Measurements from ENCODE around the gene RAB1B. TPM values are rescaled to one million over a fixed set of nuclear protein-coding genes. Genes with fewer than 3 reads are reported as not detected.
A peak's percentile ranks its signal among the peaks of the same experiment; 100 is the strongest.

Gene RAB1B
- total RNA-seq, 4 donors from 2014 or later = 97.2 to 163 (median 132) TPM

- no peak for TF ChIP-seq POLR2A (IDR thresholded peaks at IDR 0.05; ENCODE audit: low read depth)
- TF ChIP-seq CTCF (IDR thresholded peaks at IDR 0.05) = no peak
- no peak for TF ChIP-seq EP300 (IDR thresholded peaks at IDR 0.05)
- no peak for TF ChIP-seq POLR2AphosphoS5 (IDR thresholded peaks at IDR 0.05)
- Histone ChIP-seq H3K4me3 (peak within 1 kb of the TSS; percentile 47 to 63 (median 52)), H3K36me3 (peaks cover 0 to 6% (median 0%) of the 10 kb centered on the region in 4 donors), H3K4me1 (peaks cover 26 to 42% (median 38%) of the 10 kb centered on the region in 4 donors), H3K27me3 (peaks cover 2 to 59% (median 20%) of the 10 kb centered on the region in 4 donors), H3K27ac (replicated peaks in 1 of 4) (no peak within 1 kb of the TSS), H3K9me3 (no peaks in the 10 kb centered on the region)
- intact Hi-C loops (cut with DNase I) = no loop called here
- no peak for DNase-seq (ENCODE audit: extremely low spot score)
- 7% methylated on average over 14 of the region's 95 CpGs for WGBS
Measured at GRCh38 chr11:66291706-66292542, 23.5 kb downstream of the RAB1B start, which contains the start of gene TMEM151A. TSS of gene TMEM151A (plus strand) at chr11:66291894. CDS start at chr11:66292014, 120 bp downstream.

DNA sequence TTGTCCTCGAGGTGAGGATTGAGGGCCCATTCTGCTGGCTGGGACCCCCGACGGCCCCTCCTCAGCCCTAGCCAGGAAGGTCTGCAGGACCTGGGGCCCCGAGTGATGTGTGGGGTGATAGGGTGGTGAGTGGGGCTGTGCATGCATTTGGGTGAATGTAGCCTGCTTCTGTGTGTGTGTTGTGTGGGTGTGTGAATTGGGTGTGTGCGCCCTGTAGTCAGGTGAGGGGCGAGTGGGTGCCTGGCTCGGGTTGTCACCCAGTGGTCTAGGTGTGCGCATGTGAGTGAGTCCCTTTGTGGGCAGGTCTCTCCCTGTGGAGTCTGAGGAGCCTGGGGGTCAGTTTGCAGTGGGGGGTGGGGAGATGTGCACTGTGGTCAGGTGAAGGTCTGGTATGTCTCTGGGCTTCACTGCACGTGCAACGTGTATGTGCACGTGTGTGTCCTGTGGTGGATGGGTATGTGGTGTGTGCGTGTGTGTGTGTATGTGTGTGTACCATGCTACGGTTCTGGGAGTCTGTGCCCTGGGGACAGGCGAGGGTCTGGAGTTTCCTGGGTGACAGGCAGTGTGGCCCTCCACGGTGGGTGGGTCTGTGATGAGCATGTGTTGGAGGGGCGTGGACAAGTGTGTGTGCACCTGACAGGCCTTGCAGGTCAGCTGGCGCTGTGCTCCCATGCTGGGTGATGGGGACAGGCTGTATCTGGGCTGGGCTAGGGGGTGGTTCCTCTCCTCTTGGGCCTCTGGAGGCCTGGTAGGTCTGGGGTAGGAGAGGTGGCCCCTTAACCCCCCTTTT lies 24.3 kb downstream of the RAB1B start:
- TF ChIP-seq CTCF (IDR thresholded peaks at IDR 0.05) (no peak), POLR2AphosphoS5 (IDR thresholded peaks at IDR 0.05) (no peak)
- Histone ChIP-seq H3K27me3 (peaks cover 2 to 64% (median 20%) of the 10 kb centered on the region in 4 donors), H3K4me3 (peak overlapping the region in 2 of 4 donors; percentile 53 to 63), H3K9me3 (no peaks in the 10 kb centered on the region), H3K4me1 (peaks cover 20 to 34% (median 30%) of the 10 kb centered on the region in 4 donors), H3K36me3 (no peaks in the 10 kb centered on the region), H3K27ac (replicated peaks in 1 of 4) (no peak overlapping the region)
- no peak for DNase-seq (ENCODE audit: extremely low spot score)
- intact Hi-C loops (cut with DNase I) = no loop called here
- 65% methylated on average over 13 of the region's 17 CpGs for WGBS

- TF ChIP-seq POLR2A (IDR thresholded peaks at IDR 0.05; ENCODE audit: low read depth) (no peak), POLR2AphosphoS5 (IDR thresholded peaks at IDR 0.05) (no peak), CTCF (IDR thresholded peaks at IDR 0.05) (no peak), EP300 (IDR thresholded peaks at IDR 0.05) (no peak)
- Histone ChIP-seq H3K27ac (replicated peaks in 1 of 4) (no peak overlapping the region), H3K4me1 (peaks cover 13 to 28% (median 24%) of the 10 kb centered on the region in 4 donors), H3K4me3 (no peak overlapping the region), H3K27me3 (peaks cover 2 to 70% (median 20%) of the 10 kb centered on the region in 4 donors), H3K36me3 (no peaks in the 10 kb centered on the region), H3K9me3 (no peaks in the 10 kb centered on the region)
- DNase-seq (ENCODE audit: extremely low spot score) = no peak
- WGBS = 79% methylated on average over 4 of the region's 4 CpGs
- intact Hi-C loops (cut with DNase I) = no loop called here
Measured at GRCh38 chr11:66293352-66293751, 24.9 kb downstream of the RAB1B start.

DNA sequence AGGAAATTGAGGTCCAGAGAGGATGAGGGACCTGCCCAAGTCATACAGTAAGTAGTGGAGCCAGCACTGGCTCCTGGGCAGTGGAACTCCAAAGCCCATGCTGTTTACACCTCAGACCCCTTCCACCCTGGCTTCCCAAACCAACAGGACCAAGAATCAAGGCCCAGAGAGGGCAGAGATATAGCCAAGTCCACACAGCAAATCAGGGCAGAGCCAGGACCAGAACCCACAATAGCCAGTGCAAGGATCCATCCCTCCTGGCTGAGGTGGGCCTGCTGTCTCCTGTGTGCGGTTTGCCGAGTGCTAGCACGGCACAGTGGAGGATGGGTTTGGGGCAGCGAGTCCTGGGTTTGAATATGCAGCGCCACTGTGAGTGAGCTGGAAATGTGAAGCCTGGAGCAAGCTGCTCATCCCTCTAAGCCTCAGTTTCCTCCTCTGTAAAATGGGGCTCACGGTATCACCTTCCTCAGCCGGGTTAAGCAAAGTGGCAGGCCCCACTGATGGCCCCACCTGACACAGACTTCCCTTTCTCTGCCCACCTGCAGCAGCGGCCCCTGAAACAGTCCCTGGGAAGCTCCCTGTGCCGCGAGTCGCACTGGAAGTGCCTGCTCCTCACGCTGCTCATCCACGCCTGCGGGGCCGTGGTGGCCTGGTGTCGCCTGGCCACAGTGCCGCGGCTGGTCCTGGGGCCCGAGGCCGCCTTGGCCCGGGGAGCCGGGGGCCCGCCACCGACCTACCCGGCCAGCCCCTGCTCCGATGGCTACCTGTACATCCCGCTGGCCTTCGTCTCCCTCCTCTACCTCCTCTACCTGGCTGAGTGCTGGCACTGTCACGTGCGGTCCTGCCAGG lies 25.6 kb downstream of the RAB1B start:
- Histone ChIP-seq H3K27ac (replicated peaks in 1 of 4) (no peak overlapping the region), H3K4me3 (no peak overlapping the region), H3K36me3 (no peaks in the 10 kb centered on the region), H3K27me3 (peaks cover 2 to 71% (median 20%) of the 10 kb centered on the region in 4 donors), H3K9me3 (no peaks in the 10 kb centered on the region), H3K4me1 (peaks cover 12 to 25% (median 23%) of the 10 kb centered on the region in 4 donors)
- TF ChIP-seq CTCF (IDR thresholded peaks at IDR 0.05) (no peak), POLR2AphosphoS5 (IDR thresholded peaks at IDR 0.05) (no peak), EP300 (IDR thresholded peaks at IDR 0.05) (no peak), POLR2A (IDR thresholded peaks at IDR 0.05; ENCODE audit: low read depth) (no peak)
- no peak for DNase-seq (ENCODE audit: extremely low spot score)
- intact Hi-C loops (cut with DNase I) = no loop called here
- WGBS = 74% methylated on average over 15 of the region's 30 CpGs
